ENCODE results near the gene ZSWIM6. TPM values are rescaled to one million over a fixed set of nuclear protein-coding genes. Genes with fewer than 3 reads are reported as not detected.
A peak's percentile ranks its signal among the peaks of the same experiment; 100 is the strongest.

Gene ZSWIM6
- polyA plus RNA-seq (2012; ENCODE audit: insufficient read depth, insufficient read length), result 2.5 TPM

DNA sequence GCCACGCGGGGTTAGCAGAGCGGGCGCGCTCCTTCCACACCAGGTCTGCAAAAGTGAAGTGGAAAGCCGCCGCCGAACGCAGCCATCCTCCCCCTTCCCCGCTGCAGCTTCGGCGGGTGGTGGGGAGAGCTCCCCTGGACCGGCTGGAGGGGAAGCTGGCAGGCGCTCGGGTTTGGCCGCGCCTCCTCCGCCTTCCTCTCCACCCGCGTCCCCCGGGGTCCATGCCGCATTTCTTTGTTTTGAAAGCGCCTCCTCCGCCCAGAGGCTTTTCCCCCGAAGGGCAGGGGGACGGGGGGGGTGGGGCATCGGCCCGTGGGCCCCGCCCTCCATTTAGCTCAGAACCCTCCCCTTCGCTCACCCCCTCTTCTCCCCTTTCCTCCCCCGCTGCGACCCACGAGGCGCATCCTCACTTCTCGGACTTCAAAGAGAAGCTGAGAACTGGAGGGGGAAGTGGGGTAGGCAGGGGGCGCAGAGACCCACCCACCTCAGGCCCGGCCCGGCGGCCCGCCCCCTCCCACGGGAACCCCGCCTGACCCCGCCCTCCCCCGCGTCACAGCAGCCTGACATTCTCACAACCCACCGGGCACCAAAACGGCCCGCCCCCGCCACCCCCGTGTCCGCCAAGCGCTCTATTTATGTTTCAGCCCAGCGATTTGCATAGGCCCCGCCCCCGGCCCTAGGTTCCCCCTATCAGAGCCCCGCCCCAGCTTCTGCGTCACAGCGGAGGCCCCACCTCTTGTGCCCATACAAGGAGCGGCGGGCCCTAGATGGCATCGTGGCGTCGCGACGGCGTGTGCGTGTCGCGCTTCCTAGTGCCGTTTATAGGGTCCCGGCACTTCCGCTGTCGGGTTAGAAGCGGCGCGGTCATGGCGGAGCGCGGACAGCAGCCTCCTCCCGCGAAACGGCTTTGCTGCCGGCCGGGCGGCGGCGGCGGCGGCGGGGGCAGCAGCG is at the start of gene ZSWIM6:
TSS of gene ZSWIM6 (plus strand) at position 852 of the 951 bp plus-strand sequence. CDS start at position 867, 15 bp downstream.
- DNase-seq (ENCODE audit: low read depth, low spot score), result peak; percentile 95

DNA sequence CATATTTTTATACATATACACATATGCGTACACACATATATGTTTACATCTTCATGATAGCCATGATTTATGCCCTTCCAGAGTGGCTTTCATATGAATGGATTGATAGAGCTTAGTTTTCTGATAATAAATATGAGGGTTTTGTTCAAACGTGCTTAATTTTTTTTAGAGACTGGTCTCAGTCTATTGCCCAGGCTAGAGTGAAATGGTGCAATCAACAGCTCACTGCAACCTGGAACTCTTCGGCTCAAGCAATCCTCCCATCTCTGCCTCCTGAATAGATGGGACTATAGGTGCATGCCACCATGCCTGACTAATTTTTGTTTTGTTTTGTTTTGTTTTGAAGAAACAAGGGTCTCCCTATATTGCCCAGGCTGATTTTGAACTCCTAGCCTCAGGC is 48.6 kb upstream of the ZSWIM6 start:
- DNase-seq (ENCODE audit: low read depth, low spot score), result no peak

More for the DNA sequence above, at the start of gene ZSWIM6:
- peak within 1 kb of the TSS; percentile 62 for H3K4me3 ChIP-seq (ENCODE audit: low read length)

DNA sequence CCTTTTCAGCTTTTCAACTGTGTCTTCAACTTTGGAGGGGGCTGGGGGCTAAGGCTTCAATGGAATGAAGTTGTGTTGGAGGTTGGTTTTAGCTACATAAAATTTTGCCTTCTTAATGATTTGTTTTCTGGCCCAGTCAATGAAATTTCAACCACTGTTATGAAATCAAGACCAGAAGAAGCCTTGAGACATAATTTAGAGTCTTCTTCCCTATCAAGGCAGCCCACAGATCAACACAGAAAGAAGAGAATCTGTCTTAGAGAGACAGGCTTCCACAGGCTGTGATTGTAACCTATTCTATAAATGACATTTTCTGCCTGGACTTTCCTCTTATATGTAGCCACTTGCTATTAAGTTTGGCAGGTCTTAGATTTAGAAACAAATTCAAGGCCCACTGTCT is 46.5 kb upstream of the ZSWIM6 start:
- DNase-seq (ENCODE audit: low read depth, low spot score), result no peak

More for the DNA sequence above, 48.6 kb upstream of the ZSWIM6 start:
- no peak overlapping the region for H3K4me3 ChIP-seq (ENCODE audit: low read length)

DNA sequence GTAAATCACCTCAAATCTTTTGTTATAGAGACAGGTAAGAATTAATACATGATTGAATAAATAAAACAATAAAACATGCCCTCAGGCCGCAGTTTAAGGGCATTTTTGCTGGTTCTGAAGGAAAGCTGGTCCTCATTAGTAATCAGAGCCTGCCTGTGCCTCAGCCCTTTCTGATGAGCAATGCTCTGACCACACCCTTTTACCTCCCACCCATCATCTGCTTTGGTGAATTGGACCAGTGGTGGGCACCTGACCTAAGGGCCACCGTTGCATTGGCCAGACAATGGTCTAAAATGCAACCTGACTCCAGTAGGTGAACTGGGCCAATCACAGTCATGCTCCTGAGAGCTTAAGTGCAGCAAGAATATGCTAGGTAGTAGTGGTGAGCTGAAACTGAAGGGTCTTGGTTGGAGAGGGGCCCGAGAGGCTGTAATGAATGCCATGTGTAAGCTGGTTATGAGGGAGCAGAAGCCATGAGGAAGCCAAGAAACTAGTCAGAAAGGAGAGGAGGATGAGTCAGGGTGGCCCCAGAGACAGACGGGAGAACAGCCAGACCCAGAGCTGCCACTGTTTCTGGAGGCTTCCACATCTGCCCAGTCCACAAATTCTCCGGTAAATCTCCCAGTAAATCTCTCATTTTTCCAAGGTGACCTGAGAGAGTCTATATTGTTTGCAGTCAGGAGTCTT is 45.5 kb upstream of the ZSWIM6 start:
- DNase-seq (ENCODE audit: low read depth, low spot score), result no peak
- H3K4me3 ChIP-seq (ENCODE audit: low read length), result no peak overlapping the region

More for the DNA sequence above, 46.5 kb upstream of the ZSWIM6 start:
- no peak overlapping the region for H3K4me3 ChIP-seq (ENCODE audit: low read length)

DNA sequence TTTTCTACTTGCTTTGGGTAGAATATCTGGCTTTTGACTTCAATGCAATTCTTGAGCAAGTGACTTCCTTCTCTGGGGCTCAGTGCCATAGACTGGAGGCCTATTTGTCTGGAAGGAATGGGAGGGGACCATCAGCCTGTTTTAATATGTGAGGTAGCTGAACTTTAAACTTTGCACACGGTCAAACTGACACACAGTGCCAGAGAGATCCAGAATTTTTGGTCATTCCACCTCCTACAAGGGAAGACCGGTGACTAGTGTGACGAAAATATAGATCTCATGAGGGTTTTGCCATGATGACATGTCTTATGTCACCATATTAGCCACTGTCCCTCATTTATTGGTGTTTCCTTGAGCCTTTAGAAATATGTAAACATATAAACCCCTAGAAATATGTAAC is 44.6 kb upstream of the ZSWIM6 start:
- no peak for DNase-seq (ENCODE audit: low read depth, low spot score)
- H3K4me3 ChIP-seq (ENCODE audit: low read length), result no peak overlapping the region

DNA sequence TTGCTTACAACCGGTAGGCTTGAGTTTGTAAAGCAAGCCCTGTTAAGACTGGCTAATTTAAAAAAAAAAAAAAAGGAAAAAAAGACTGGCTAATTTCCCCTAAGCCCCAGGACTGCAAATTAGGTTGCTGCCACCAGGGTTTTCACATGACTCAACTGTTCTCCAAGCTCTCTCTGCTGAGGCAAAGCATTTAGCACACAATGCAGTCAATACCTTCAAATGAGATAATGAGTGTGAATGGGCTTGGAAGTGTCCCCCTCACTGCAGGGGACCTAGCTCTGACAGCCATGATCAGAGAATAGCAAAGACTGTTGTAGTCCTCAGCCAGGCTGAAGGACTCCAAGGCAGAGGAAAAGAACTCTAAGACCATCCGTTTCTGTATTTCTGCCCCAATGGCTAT is 42.8 kb upstream of the ZSWIM6 start:
- H3K4me3 ChIP-seq (ENCODE audit: low read length), result no peak overlapping the region
- no peak for DNase-seq (ENCODE audit: low read depth, low spot score)

DNA sequence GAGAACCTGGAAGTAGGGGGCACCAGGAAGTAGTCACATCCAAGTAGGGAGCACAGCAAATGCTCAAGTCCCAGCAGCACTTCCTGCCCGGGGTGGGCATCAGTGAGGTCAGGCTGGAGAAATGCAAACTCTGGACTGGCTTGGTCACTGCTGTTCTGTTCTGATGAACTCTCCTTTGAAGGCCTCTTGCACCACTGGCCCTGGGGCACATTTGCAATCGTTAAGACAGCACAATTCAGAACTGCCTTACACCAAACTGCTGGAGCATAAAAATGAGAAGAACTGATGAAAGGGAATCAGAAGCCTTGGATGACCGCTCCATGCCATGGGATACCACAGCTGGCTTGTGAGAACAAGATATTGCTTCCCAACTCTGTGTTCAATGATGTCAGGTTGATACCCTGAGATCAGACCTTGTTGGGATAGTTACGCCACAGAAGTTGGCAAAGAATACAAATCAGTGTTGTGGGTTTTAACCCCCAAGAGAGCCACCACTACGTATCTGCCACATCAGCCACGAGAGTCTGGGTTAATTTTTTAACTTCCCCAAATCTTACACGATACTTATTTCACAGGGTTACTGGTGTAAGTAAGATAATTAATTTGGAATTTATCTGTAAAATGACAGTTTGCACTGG is 42.3 kb upstream of the ZSWIM6 start:
- no peak overlapping the region for H3K4me3 ChIP-seq (ENCODE audit: low read length)
- no peak for DNase-seq (ENCODE audit: low read depth, low spot score)

DNA sequence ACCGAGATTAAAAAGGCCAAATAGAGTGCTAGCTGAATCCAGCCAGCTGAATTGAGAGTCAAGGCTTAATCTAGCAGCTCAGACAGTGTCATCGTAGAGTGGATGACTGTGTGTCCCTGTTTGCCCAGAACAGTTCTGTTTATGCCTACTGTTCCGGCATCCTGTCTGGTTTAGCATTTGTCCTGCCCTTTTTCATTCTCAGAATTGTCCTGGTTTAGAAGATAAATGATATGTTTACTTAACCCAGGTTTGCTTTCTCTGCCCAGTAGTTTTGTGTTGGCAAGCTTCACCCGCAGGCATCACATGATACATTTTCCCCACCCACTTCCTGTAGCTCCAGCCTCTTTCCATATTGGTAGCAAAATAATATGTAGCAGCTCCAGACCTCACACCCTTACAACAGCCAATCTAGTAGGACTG is 41.3 kb upstream of the ZSWIM6 start:
- H3K4me3 ChIP-seq (ENCODE audit: low read length), result no peak overlapping the region
- no peak for DNase-seq (ENCODE audit: low read depth, low spot score)

DNA sequence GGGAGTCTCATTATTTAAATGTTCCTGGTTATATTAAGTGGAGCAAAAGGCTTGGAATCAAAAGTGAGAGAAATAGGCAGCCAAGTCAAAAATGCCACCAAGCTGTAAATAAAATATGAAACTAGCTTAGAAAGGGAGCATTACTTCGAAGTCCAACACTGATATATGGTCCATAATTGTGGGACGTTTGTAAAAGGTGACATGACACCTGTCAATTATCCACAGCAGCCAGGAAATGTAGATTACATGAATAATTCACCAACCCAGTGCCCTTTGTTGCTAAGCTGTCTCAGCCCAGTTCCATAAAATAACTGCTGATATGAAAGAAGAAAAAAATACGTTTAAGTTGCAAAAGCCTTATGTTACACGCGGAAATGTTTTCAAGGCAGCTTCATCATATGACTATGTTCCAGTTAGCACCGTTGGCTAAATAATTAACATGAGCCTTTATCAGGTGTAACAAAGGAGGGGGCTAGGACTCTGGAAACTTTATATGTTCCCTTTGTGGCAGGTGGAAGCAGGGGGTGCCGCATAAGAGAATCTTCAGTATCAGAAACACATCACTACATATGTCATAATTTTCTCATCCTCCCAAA is 39.9 kb upstream of the ZSWIM6 start:
- no peak for DNase-seq (ENCODE audit: low read depth, low spot score)
- no peak overlapping the region for H3K4me3 ChIP-seq (ENCODE audit: low read length)

DNA sequence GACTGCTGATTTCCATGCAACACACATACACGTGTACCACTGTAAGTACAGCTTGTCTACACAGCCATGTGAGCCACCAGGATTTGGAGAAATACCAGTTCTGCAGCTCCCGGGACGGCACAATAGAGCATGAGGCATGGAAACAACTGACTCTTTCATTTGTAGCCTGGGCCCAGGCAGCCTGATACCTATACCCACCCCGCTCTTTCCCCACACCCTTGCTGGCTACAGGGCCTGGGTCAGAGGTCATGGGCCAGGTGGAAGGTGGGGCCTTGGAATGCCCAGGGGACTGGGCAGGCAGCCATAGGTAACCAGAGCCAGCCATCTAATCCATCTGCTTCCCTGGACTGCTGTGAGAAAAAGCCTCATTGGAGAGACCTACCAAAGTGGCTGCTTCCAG is 39.0 kb upstream of the ZSWIM6 start:
- no peak for DNase-seq (ENCODE audit: low read depth, low spot score)
- no peak overlapping the region for H3K4me3 ChIP-seq (ENCODE audit: low read length)

DNA sequence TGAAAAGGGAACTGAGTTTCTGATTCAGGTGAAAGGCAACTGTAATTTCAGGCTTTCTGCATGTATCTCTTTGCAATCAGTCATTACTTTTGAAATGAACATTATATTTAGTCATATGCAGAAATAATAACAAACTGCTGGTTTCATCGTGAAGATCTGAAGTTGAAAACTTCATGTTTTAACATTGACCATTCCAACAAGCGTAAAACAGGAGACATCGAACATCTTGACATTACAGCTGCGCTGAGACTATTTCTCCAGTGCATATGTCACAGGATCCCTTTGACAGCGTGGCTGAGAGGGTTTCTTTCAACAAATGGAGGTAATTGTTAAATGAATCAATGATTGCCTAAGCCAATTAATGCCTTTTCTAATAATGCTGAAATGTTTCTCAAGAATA is 38.2 kb upstream of the ZSWIM6 start:
- H3K4me3 ChIP-seq (ENCODE audit: low read length), result no peak overlapping the region
- no peak for DNase-seq (ENCODE audit: low read depth, low spot score)

DNA sequence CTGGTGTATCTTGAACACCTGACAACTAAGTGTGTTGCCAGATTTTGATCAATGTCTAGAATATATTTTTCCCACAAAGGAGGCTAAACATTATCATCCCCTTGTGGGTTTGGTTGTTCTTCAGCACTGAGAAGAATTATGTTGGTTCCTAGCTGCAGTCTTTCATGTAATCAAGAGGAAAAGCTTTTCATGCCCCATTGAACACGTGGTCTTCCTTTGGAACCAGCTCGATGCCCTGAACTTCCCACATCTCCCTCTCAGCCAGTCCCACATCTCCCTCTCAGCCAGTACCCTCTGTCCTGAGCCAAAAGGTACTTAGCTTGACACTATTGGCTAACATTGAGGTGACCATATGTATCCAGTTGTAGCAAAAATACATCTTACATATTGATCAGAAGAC is 36.7 kb upstream of the ZSWIM6 start:
- no peak overlapping the region for H3K4me3 ChIP-seq (ENCODE audit: low read length)
- no peak for DNase-seq (ENCODE audit: low read depth, low spot score)

DNA sequence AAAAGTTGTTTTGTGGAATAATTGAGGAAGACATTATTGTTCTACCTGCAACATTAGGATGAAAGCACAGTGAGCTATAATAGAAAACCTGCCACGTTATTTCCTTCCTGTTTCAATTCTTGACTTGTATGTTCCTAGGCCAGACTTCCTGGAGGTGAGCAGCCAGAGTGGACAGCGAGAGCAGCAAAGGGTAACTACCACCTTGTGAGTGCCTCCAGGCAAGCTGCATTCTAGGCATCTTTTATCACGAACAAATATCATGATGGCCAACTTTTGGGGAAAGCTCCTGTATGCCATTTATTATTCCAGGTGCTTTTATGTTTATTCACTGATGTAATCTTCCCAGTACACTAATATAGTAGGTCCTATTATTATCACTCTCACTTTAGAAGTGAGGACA is 34.0 kb upstream of the ZSWIM6 start:
- no peak overlapping the region for H3K4me3 ChIP-seq (ENCODE audit: low read length)
- DNase-seq (ENCODE audit: low read depth, low spot score), result no peak

DNA sequence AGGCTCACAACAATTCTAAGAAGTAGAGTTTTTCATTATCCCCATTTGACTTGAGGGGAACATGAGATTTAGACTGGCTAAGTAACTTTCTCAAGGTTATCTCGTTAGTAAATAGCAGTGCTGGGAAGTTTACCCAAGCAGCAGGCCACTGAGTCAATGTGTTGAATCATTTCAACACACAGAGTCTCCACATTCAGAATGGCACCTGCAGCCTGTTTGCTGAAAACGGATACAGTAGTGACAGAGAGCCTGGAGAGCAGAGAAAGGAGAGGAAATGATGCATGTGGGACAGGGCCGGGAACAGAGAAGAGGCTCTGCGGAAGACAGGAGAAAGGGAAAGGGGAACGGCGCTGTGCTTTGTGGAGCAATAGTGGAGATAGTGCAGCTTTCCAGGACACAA is 33.5 kb upstream of the ZSWIM6 start:
- no peak for DNase-seq (ENCODE audit: low read depth, low spot score)
- no peak overlapping the region for H3K4me3 ChIP-seq (ENCODE audit: low read length)

DNA sequence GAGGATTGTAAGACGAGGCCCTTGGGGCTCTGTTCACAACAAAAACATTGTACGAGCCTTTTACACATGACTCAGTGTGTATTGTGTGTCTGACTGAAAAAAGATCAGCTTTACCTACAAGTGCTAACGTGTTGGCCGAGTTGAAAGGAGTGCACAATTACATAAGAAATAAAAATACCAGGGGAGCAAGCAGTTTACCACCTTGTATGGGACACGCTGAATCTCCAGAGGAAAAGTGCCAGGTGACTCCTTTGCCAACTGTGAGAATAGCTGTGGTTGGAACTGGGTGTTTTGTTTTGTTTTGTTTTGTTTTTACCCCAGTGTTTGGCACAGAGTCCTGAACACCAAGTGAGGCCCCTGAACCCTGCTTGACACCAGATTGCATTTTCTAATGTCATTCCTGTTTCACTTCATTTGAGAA is 32.8 kb upstream of the ZSWIM6 start:
- no peak for DNase-seq (ENCODE audit: low read depth, low spot score)
- H3K4me3 ChIP-seq (ENCODE audit: low read length), result no peak overlapping the region

DNA sequence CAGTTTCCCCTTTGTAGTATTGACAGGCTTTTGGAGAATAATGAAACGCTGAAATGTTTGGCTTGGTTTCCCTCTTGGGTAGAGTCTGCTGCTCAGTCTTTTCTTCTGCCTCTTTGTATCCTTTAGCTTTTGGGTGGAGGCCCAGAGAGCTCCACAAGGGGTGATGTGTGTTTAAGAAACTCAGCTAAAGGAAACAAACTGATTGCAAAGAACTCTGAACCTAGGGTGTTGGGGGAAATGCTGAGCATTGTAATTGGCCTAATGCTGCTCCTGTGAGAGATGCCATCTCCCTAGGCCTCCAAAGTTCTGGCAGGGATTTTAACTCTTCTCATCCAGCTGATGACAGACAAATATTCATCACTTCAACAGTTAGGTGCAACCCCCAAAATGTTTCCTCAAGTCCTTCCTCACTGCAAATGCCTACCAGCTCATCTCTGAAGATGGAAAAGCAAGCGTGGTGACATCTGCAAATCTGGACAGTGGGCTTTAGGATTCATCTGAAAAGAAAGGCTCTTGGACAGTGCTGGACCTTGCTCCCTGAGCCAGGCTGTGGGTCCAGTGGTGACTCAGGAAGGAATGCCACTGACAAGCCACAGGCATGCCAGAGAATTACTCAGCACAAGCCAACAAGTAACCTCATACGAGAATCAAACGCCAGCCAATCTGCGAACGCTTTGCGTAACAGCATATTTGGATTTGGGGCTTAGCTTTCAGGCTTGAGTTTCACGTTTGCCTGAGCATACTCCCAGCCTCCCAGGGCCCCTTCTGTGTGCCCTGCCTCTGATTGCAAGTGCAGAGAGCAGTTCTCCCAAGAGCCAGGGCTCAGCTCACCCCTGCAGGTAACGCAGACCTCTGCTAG is 30.5 kb upstream of the ZSWIM6 start:
- no peak for DNase-seq (ENCODE audit: low read depth, low spot score)
- no peak overlapping the region for H3K4me3 ChIP-seq (ENCODE audit: low read length)

DNA sequence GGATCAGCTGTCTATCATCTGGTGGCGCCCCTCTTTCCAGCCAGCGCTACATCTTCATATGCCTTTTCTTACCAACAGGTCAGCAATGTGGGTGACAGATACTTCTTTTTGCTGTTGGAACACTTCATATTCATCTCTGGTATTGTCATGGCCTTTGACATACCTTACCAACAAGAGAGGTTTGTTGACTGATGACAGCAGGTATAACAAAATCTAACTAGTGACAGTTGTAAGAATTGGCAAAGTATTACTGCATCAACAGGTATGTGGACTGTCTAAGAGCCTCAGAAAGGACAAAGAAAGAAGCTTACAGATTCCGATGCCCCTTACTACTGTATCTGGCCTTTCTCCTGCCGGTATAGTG is 29.9 kb upstream of the ZSWIM6 start:
- no peak for DNase-seq (ENCODE audit: low read depth, low spot score)
- H3K4me3 ChIP-seq (ENCODE audit: low read length), result no peak overlapping the region

DNA sequence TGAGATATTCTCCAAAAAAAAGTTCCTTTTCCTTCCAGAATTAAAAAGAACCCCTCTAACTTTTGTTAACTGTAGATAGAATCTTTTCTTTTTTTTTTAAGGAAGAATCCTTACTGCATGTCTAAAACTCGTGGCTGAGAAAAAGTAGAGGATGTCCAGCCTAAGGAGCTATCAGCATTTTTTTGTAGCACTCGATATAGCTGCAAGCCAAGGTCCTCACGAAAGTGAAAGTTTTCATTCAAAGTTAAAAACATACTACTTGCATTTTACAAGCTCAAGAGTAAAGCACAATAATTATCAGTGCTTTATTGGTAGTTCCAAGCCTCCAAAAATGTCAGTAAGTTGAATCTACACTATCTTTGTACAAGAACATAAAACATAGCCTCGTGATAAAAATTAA is 28.7 kb upstream of the ZSWIM6 start:
- DNase-seq (ENCODE audit: low read depth, low spot score), result no peak
- H3K4me3 ChIP-seq (ENCODE audit: low read length), result no peak overlapping the region

All from Jurkat, Clone E6-1 (cell line).